ENCODE measurements around the gene TMEM107.

TMEM107 gene

GRCh38 chr17:8147141-8147804, 28.9 kb downstream of the TMEM107 start:
- Histone ChIP-seq H3K9me2 (replicated peaks; ENCODE audit: insufficient read depth, low read length) (no peaks in the 10 kb centered on the region), H3K79me2 (ENCODE audit: insufficient read depth, low read length) (peaks cover 5% of the 10 kb centered on the region; the same call in 1 of the 2 replicates), H3K36me3 (ENCODE audit: low read length) (no peaks in the 10 kb centered on the region), H3K27ac (ENCODE audit: low read depth, low read length) (no peak overlapping the region), H3K9me3 (ENCODE audit: insufficient read depth, low read length) (no peaks in the 10 kb centered on the region), H3K27me3 (ENCODE audit: low read length) (no peaks in the 10 kb centered on the region), H3K4me3 (ENCODE audit: insufficient read depth, low read length, poor library complexity, severe bottlenecking) (no peak overlapping the region), H3F3A (ENCODE audit: insufficient read depth) (0 out of 2 replicates have a peak, but pooled peaks cover 3% of the 10 kb centered on the region), H4K20me1 (ENCODE audit: low read depth, low read length) (no peaks in the 10 kb centered on the region), H3K4me2 (ENCODE audit: low read depth, low read length, poor library complexity, severe bottlenecking) (no peak overlapping the region), H2AFZ (ENCODE audit: low read depth, low read length, severe bottlenecking) (no peak overlapping the region), H3K9ac (ENCODE audit: low read length) (no peak overlapping the region)
- no peak for TF ChIP-seq EZH2phosphoT487 (conservative IDR thresholded peaks at IDR 0.05; ENCODE audit: low read length)
- TF ChIP-seq CTCF (IDR thresholded peaks at IDR 0.05; ENCODE audit: insufficient read depth, low read length, poor library complexity, severe bottlenecking), result no peak

GRCh38 chr17:8146381-8147140, 29.6 kb downstream of the TMEM107 start:
- Histone ChIP-seq H3K36me3 (ENCODE audit: low read length) (no peaks in the 10 kb centered on the region), H3K9me3 (ENCODE audit: insufficient read depth, low read length) (no peaks in the 10 kb centered on the region)

DNA sequence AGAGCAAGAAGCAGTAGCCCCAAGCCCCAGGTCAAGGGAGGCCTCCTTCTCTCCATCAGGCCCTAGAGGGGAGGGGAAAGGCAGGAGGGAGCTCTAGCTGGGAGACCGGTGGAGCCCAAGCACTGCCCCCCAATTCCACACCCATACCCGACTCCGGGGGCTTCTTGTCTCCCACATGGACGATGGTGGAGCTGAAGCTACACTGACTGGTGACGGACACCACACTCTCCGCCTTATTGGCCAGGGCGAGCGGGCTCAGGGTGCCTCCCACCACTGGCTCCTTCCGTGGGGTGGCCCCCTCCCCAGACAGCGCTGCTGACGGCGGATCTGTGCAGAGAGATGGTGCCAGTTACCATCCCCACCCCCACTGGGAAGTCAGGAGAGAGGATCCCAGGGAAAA, 30.4 kb downstream of the TMEM107 start:
- H3K36me3 ChIP-seq (ENCODE audit: low read length), result no peaks in the 10 kb centered on the region
- no peaks in the 10 kb centered on the region for H3K9me2 ChIP-seq (replicated peaks; ENCODE audit: insufficient read depth, low read length)
- H3K4me2 ChIP-seq (ENCODE audit: low read depth, low read length, poor library complexity, severe bottlenecking), result no peak overlapping the region
- H3K27ac ChIP-seq (ENCODE audit: low read depth, low read length), result no peak overlapping the region
- no peaks in the 10 kb centered on the region for H3F3A ChIP-seq (ENCODE audit: insufficient read depth)
- TF ChIP-seq EZH2phosphoT487 (conservative IDR thresholded peaks at IDR 0.05; ENCODE audit: low read length) (no peak), CTCF (IDR thresholded peaks at IDR 0.05; ENCODE audit: insufficient read depth, low read length, poor library complexity, severe bottlenecking) (no peak)
- H2AFZ ChIP-seq (ENCODE audit: low read depth, low read length, severe bottlenecking), result no peak overlapping the region
- H3K4me3 ChIP-seq (ENCODE audit: insufficient read depth, low read length, poor library complexity, severe bottlenecking), result no peak overlapping the region
- H4K20me1 ChIP-seq (ENCODE audit: low read depth, low read length), result no peaks in the 10 kb centered on the region
- H3K9ac ChIP-seq (ENCODE audit: low read length), result no peak overlapping the region
- no peaks in the 10 kb centered on the region for H3K79me2 ChIP-seq (ENCODE audit: insufficient read depth, low read length)
- no peaks in the 10 kb centered on the region for H3K27me3 ChIP-seq (ENCODE audit: low read length)
- H3K9me3 ChIP-seq (ENCODE audit: insufficient read depth, low read length), result no peaks in the 10 kb centered on the region

More at GRCh38 chr17:8146381-8147140, 29.6 kb downstream of the TMEM107 start:
- no peak overlapping the region for H2AFZ ChIP-seq (ENCODE audit: low read depth, low read length, severe bottlenecking)
- H3K79me2 ChIP-seq (ENCODE audit: insufficient read depth, low read length), result no peaks in the 10 kb centered on the region
- H3K27ac ChIP-seq (ENCODE audit: low read depth, low read length), result no peak overlapping the region
- no peak overlapping the region for H3K4me2 ChIP-seq (ENCODE audit: low read depth, low read length, poor library complexity, severe bottlenecking)
- no peaks in the 10 kb centered on the region for H3K27me3 ChIP-seq (ENCODE audit: low read length)
- no peak overlapping the region for H3K4me3 ChIP-seq (ENCODE audit: insufficient read depth, low read length, poor library complexity, severe bottlenecking)
- H3F3A ChIP-seq (ENCODE audit: insufficient read depth), result no peaks in the 10 kb centered on the region
- no peaks in the 10 kb centered on the region for H3K9me2 ChIP-seq (replicated peaks; ENCODE audit: insufficient read depth, low read length)
- no peak overlapping the region for H3K9ac ChIP-seq (ENCODE audit: low read length)
- H4K20me1 ChIP-seq (ENCODE audit: low read depth, low read length), result no peaks in the 10 kb centered on the region
- TF ChIP-seq EZH2phosphoT487 (conservative IDR thresholded peaks at IDR 0.05; ENCODE audit: low read length) (no peak), CTCF (IDR thresholded peaks at IDR 0.05; ENCODE audit: insufficient read depth, low read length, poor library complexity, severe bottlenecking) (no peak)
